HFFc6 (cell line): ENCODE measurements around the gene SNCAIP. TPM values are rescaled to one million over a fixed set of nuclear protein-coding genes. Genes with fewer than 3 reads are reported as not detected.

Source experiments
- DNase-seq: peaks from one replicate; pipeline ENCODE4 v3.0.0-alpha.2; 2018
- H3K27ac Mint-ChIP-seq: 2 replicates; pipeline ENCODE4 v1.8.0; 2020; ENCODE audit warnings: mild to moderate bottlenecking, mixed read lengths
- H3K27me3 Mint-ChIP-seq: 2 replicates; pipeline ENCODE4 v1.8.0; 2021; ENCODE audit warnings: mild to moderate bottlenecking, moderate library complexity, mixed read lengths; ENCODE audit not compliant: insufficient read depth
- H3K36me3 Mint-ChIP-seq: 2 replicates; pipeline ENCODE4 v1.8.0; 2021; ENCODE audit warnings: low read depth, mixed read lengths
- H3K4me1 Mint-ChIP-seq: 2 replicates; pipeline ENCODE4 v1.8.0; 2020; ENCODE audit warnings: low read depth, mixed read lengths
- H3K4me3 Mint-ChIP-seq: 2 replicates; pipeline ENCODE4 v1.8.0; 2020; ENCODE audit warnings: mild to moderate bottlenecking, moderate library complexity, mixed read lengths
- H3K9me3 Mint-ChIP-seq: 2 replicates; pipeline ENCODE4 v1.8.0; 2020; ENCODE audit warnings: mild to moderate bottlenecking, mixed read lengths
- total RNA-seq, 6 experiments: library from RNA; stranded (reverse); fragmentation: NEBNext Ultra II Directional; extraction: Animal tissue kit (Norgen Biotek cat#: 25700); gene quantifications; 2 replicates in 1 of 6; 3 replicates in 5 of 6; pipeline ENCODE4 v1.2.3, GENCODE V29; 2021
- TF ChIP-seq, protein P1 (sequence below): fragments of 200-600 bp; sonication (generic); IDR thresholded peaks from 2 replicates; pipeline ENCODE4 v1.5.0; 2021; ENCODE audit warnings: antibody characterized with exemption, mild to moderate bottlenecking

Gene SNCAIP
- total RNA-seq, 6 experiments from 2014 or later, result 0.09 to 2.7 (median 1.3) TPM

DNA sequence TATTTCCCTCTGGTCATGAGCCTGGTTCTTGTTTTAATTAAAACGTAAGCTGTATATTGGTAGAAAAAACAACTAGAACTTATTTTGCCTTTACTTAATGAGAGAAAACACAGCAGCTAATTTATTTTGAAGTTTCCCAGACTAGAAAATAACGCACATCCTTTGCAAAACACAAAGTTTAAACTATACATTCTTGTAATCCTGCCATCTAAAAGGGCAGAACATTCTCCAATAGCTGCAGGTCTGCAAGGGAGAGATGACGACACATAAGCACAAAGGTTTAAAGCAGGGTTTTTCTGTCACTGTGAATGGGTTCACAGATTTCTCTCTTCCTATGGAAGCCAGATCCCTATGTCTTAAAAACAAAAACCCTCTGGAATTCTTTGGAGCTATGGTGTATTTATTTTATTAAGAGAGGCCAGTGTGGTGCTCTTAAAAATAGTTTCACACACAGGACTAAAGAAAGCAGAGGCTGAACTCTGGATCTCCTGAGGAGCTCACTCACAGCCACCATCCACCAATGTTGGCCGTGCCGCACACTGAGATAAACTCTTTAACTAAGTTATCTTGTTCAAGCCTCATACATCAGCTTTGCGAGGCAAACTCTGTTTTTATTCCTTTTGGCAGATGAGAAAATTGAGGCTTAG lies 82.4 kb downstream of the SNCAIP start:
- H3K36me3 Mint-ChIP-seq, result no peaks in the 10 kb centered on the region
- TF ChIP-seq, protein P1, sequence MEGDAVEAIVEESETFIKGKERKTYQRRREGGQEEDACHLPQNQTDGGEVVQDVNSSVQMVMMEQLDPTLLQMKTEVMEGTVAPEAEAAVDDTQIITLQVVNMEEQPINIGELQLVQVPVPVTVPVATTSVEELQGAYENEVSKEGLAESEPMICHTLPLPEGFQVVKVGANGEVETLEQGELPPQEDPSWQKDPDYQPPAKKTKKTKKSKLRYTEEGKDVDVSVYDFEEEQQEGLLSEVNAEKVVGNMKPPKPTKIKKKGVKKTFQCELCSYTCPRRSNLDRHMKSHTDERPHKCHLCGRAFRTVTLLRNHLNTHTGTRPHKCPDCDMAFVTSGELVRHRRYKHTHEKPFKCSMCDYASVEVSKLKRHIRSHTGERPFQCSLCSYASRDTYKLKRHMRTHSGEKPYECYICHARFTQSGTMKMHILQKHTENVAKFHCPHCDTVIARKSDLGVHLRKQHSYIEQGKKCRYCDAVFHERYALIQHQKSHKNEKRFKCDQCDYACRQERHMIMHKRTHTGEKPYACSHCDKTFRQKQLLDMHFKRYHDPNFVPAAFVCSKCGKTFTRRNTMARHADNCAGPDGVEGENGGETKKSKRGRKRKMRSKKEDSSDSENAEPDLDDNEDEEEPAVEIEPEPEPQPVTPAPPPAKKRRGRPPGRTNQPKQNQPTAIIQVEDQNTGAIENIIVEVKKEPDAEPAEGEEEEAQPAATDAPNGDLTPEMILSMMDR, result no peak
- DNase-seq, result no peak

GRCh38 chr5:122398016-122398415 lies 86.0 kb downstream of the SNCAIP start:
- Mint-ChIP-seq H3K4me3 (no peak overlapping the region), H3K27me3 (no peaks in the 10 kb centered on the region), H3K4me1 (no peaks in the 10 kb centered on the region), H3K36me3 (no peaks in the 10 kb centered on the region), H3K27ac (no peak overlapping the region), H3K9me3 (no peaks in the 10 kb centered on the region)
- TF ChIP-seq, protein P1, result no peak
- DNase-seq, result no peak

More for the DNA sequence above, 82.4 kb downstream of the SNCAIP start:
- Mint-ChIP-seq H3K27ac (no peak overlapping the region), H3K4me1 (no peaks in the 10 kb centered on the region), H3K27me3 (no peaks in the 10 kb centered on the region), H3K9me3 (no peaks in the 10 kb centered on the region), H3K4me3 (no peak overlapping the region)

DNA sequence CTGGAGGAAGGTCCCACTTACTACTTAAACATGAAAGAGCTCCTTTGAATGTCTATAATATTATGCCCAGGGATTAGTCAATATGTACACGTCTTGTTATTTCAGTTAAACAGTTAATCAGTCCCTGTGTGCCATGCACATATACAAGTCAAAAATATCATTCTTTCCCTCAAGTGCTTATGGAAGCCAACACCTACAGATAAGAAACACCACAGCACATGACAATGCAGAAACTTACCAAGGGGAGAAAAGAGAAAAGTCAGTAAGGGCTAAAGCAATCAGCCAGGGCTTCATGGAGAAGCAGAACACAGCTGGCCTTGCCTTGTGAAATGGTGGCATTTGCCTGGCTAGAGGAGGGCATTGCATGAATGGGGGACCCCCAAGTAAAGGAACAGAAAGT lies 88.3 kb downstream of the SNCAIP start:
- no peak overlapping the region for H3K27ac Mint-ChIP-seq
- H3K4me3 Mint-ChIP-seq, result no peak overlapping the region
- no peak for DNase-seq

GRCh38 chr5:122400938-122401337 lies 88.9 kb downstream of the SNCAIP start:
- Mint-ChIP-seq H3K36me3 (no peaks in the 10 kb centered on the region), H3K27ac (no peak overlapping the region), H3K4me1 (no peaks in the 10 kb centered on the region), H3K4me3 (no peak overlapping the region), H3K27me3 (peaks cover 3% of the 10 kb centered on the region; the same call in 1 of the 2 replicates), H3K9me3 (no peaks in the 10 kb centered on the region)
- TF ChIP-seq, protein P1, result no peak
- DNase-seq, result no peak

More for the DNA sequence above, 88.3 kb downstream of the SNCAIP start:
- H3K27me3 Mint-ChIP-seq, result peaks cover 3% of the 10 kb centered on the region; the same call in 1 of the 2 replicates
- no peaks in the 10 kb centered on the region for H3K9me3 Mint-ChIP-seq
- H3K36me3 Mint-ChIP-seq, result no peaks in the 10 kb centered on the region
- TF ChIP-seq, protein P1, result no peak
- no peaks in the 10 kb centered on the region for H3K4me1 Mint-ChIP-seq

GRCh38 chr5:122401976-122402725 lies 90.1 kb downstream of the SNCAIP start:
- H3K27me3 Mint-ChIP-seq, result peaks cover 3% of the 10 kb centered on the region; the same call in 1 of the 2 replicates
- no peak overlapping the region for H3K27ac Mint-ChIP-seq
- H3K4me1 Mint-ChIP-seq, result no peaks in the 10 kb centered on the region
- no peaks in the 10 kb centered on the region for H3K9me3 Mint-ChIP-seq
- DNase-seq, result no peak
- TF ChIP-seq, protein P1, result no peak
- no peak overlapping the region for H3K4me3 Mint-ChIP-seq
- no peaks in the 10 kb centered on the region for H3K36me3 Mint-ChIP-seq
